Dedifferentiated amniotic fluid mesenchymal stem cell (primary cell): ENCODE results near the gene PARD3B.

ENCODE experiments used
- DNase-seq: peaks from one replicate; pipeline ENCODE4 v3.0.0-alpha.2; 2016; ENCODE audit errors: extremely low spot score

Gene PARD3B

GRCh38 chr2:205128726-205129125, 583.5 kb downstream of the PARD3B start:
- DNase-seq = no peak

- no peak for DNase-seq
These were observed 584.3 kb downstream of the PARD3B start for GRCh38 chr2:205129531-205129930.

GRCh38 chr2:205130111-205130829, 585.0 kb downstream of the PARD3B start:
- no peak for DNase-seq

GRCh38 chr2:205133544-205133943, 588.3 kb downstream of the PARD3B start:
- no peak for DNase-seq

GRCh38 chr2:205138735-205139134, 593.5 kb downstream of the PARD3B start:
- DNase-seq = no peak

- no peak for DNase-seq
These were observed 594.7 kb downstream of the PARD3B start for GRCh38 chr2:205139822-205140463.

GRCh38 chr2:205141381-205141780, 596.1 kb downstream of the PARD3B start:
- no peak for DNase-seq

- no peak for DNase-seq
These were observed 600.6 kb downstream of the PARD3B start for GRCh38 chr2:205145888-205146287.

- no peak for DNase-seq
These were observed 603.5 kb downstream of the PARD3B start for GRCh38 chr2:205148755-205149154.

GRCh38 chr2:205156457-205156856, 611.2 kb downstream of the PARD3B start:
- DNase-seq = no peak

- DNase-seq = no peak
These were observed 613.1 kb downstream of the PARD3B start for GRCh38 chr2:205158404-205158803.

- no peak for DNase-seq
These were observed 616.0 kb downstream of the PARD3B start for GRCh38 chr2:205161156-205161839.

GRCh38 chr2:205166745-205167144, 621.5 kb downstream of the PARD3B start:
- no peak for DNase-seq

- no peak for DNase-seq
These were observed 623.7 kb downstream of the PARD3B start for GRCh38 chr2:205169012-205169411.

GRCh38 chr2:205169464-205169863, 624.2 kb downstream of the PARD3B start:
- DNase-seq = no peak

- DNase-seq = no peak
These were observed 625.1 kb downstream of the PARD3B start for GRCh38 chr2:205170399-205170798.

GRCh38 chr2:205171261-205171940, 626.1 kb downstream of the PARD3B start:
- DNase-seq = no peak

- DNase-seq = no peak
These were observed 630.6 kb downstream of the PARD3B start for GRCh38 chr2:205175831-205176230.

- no peak for DNase-seq
These were observed 631.3 kb downstream of the PARD3B start for GRCh38 chr2:205176546-205176945.

GRCh38 chr2:205177546-205177945, 632.3 kb downstream of the PARD3B start:
- DNase-seq = no peak

- DNase-seq = no peak
These were observed 635.5 kb downstream of the PARD3B start for GRCh38 chr2:205180730-205181129.

GRCh38 chr2:205187731-205188130, 642.5 kb downstream of the PARD3B start:
- no peak for DNase-seq
